GM23338 (cell line): ENCODE data around the gene POU3F1. TPM values are rescaled to one million over a fixed set of nuclear protein-coding genes. Genes with fewer than 3 reads are reported as not detected.

Experiments used
- ATAC-seq: fragments of 200-7000 bp; cut with Tn5 transposase; 3 replicates; pipeline ENCODE4 v1.9.1; 2020
- DNase-seq: peaks from one replicate; pipeline ENCODE4 v3.0.0-alpha.2; 2015; ENCODE audit warnings: low spot score
- H2AFZ ChIP-seq: fragments of 200-600 bp; sonication (generic); 2 replicates; pipeline ENCODE4 v1.8.0; 2016; ENCODE audit warnings: antibody characterized with exemption, mild to moderate bottlenecking, moderate library complexity
- H3F3A ChIP-seq: fragments of 200-600 bp; sonication (generic); replicated peaks from 2 replicates; pipeline ENCODE4 v1.8.0; 2017; ENCODE audit warnings: antibody characterized with exemption, mixed run types, low read depth
- H3K27ac ChIP-seq: fragments of 200-600 bp; sonication (generic); 2 replicates; pipeline ENCODE4 v1.6.1; 2016; ENCODE audit warnings: low read depth
- H3K27me3 ChIP-seq: fragments of 200-600 bp; sonication (generic); 2 replicates; pipeline ENCODE4 v1.8.0; 2016; ENCODE audit warnings: mild to moderate bottlenecking, mixed run types, moderate library complexity; ENCODE audit not compliant: insufficient read depth
- H3K36me3 ChIP-seq: fragments of 200-600 bp; sonication (generic); 2 replicates; pipeline ENCODE4 v1.8.0; 2016; ENCODE audit warnings: mild to moderate bottlenecking; ENCODE audit not compliant: insufficient read depth
- H3K4me1 ChIP-seq: fragments of 200-600 bp; sonication (generic); 2 replicates; pipeline ENCODE4 v1.8.0; 2016; ENCODE audit warnings: mild to moderate bottlenecking, moderate library complexity; ENCODE audit not compliant: insufficient read depth
- H3K4me2 ChIP-seq: fragments of 200-600 bp; sonication (generic); 2 replicates; pipeline ENCODE4 v1.7.1; 2017; ENCODE audit warnings: mixed run types
- H3K4me3 ChIP-seq: fragments of 200-600 bp; sonication (generic); 2 replicates; pipeline ENCODE4 v1.6.1; 2016; ENCODE audit warnings: mixed run types
- H3K79me2 ChIP-seq: fragments of 200-600 bp; sonication (generic); replicated peaks from 2 replicates; pipeline ENCODE4 v1.8.0; 2017; ENCODE audit warnings: mild to moderate bottlenecking; ENCODE audit not compliant: insufficient read depth
- H3K9me2 ChIP-seq: fragments of 200-600 bp; sonication (generic); 2 replicates; pipeline ENCODE4 v1.8.0; 2017; ENCODE audit not compliant: insufficient read depth
- H4K20me1 ChIP-seq: fragments of 200-600 bp; sonication (generic); replicated peaks from 2 replicates; pipeline ENCODE4 v1.8.0; 2017; ENCODE audit warnings: mild to moderate bottlenecking; ENCODE audit not compliant: insufficient read depth
- H3K27ac Mint-ChIP-seq: 2 replicates; pipeline ENCODE4 v1.8.0; 2020; ENCODE audit warnings: inconsistent platforms, mild to moderate bottlenecking, moderate library complexity, mixed read lengths
- H3K27me3 Mint-ChIP-seq: 3 replicates; pipeline ENCODE4 v1.8.0; 2022; ENCODE audit warnings: low read depth, mild to moderate bottlenecking, moderate library complexity, mixed read lengths, inconsistent platforms; ENCODE audit not compliant: insufficient read depth, poor library complexity
- H3K36me3 Mint-ChIP-seq: 3 replicates; pipeline ENCODE4 v1.8.0; 2021; ENCODE audit warnings: low read depth, mild to moderate bottlenecking, inconsistent platforms, moderate library complexity, mixed read lengths
- H3K4me1 Mint-ChIP-seq: 3 replicates; pipeline ENCODE4 v1.8.0; 2020; ENCODE audit warnings: mild to moderate bottlenecking, inconsistent platforms, mixed read lengths
- H3K4me3 Mint-ChIP-seq: 3 replicates; pipeline ENCODE4 v1.8.0; 2021; ENCODE audit warnings: moderate library complexity, mild to moderate bottlenecking, inconsistent platforms, mixed read lengths
- H3K9me3 Mint-ChIP-seq: 3 replicates; pipeline ENCODE4 v1.8.0; 2020; ENCODE audit warnings: moderate library complexity, mild to moderate bottlenecking, inconsistent platforms, mixed read lengths
- CTCF ChIP-seq, 2 experiments: fragments of 200-600 bp in 1 of 2; sonication (generic) in 1 of 2; conservative IDR thresholded peaks; 2 replicates each; pipeline versions ENCODE4 v1.5.1 to v1.6.1; 2016 to 2017; ENCODE audit warnings: antibody characterized with exemption in 2 of 2, low read depth in 2 of 2, mild to moderate bottlenecking in 2 of 2, moderate library complexity in 1 of 2
- ETS1 ChIP-seq: IDR thresholded peaks from 2 replicates; pipeline ENCODE4 v1.6.1; 2016; ENCODE audit warnings: antibody characterized with exemption
- REST ChIP-seq: IDR thresholded peaks from one replicate; pipeline ENCODE4 v1.6.1; 2018; ENCODE audit warnings: antibody characterized with exemption; ENCODE audit not compliant: unreplicated experiment
- ZNF114 ChIP-seq: fragments of 250-450 bp; sonication (Bioruptor Pico); IDR thresholded peaks from 2 replicates; pipeline ENCODE4 v1.5.0; 2020; ENCODE audit warnings: mild to moderate bottlenecking, moderate library complexity
- ZNF331 ChIP-seq: fragments of 250-450 bp; sonication (Bioruptor Pico); IDR thresholded peaks from 2 replicates; pipeline ENCODE4 v1.5.0; 2020; ENCODE audit warnings: low read depth, mild to moderate bottlenecking, moderate library complexity
- polyA plus RNA-seq: library from polyadenylated mRNA; unstranded; fragments of >200 nt; fragmentation: Nextera tagmentation; extraction: Ambion mirVana; gene quantifications from 2 replicates; pipeline ENCODE4 v1.2.1, GENCODE V29; 2016
- total RNA-seq: library from RNA; depleted of rRNA; stranded (reverse); fragments of >200 nt; shearing (Covaris generic); gene quantifications from 2 replicates; pipeline ENCODE4 v1.2.3, GENCODE V29; 2014

POU3F1 gene
- total and polyA plus RNA-seq, 2 experiments from 2014 or later, result 3.6 to 11.5 TPM

GRCh38 chr1:38041936-38042834, 4.4 kb downstream of the POU3F1 start:
- no peak overlapping the region for H3K27ac ChIP-seq
- peaks cover 33% of the 10 kb centered on the region for H3K4me1 Mint-ChIP-seq
- H3K4me1 ChIP-seq, result peaks cover 7% of the 10 kb centered on the region
- peaks cover 46% of the 10 kb centered on the region for H3K36me3 Mint-ChIP-seq
- H3K27me3 Mint-ChIP-seq, result peaks cover 24% of the 10 kb centered on the region
- H3K27ac Mint-ChIP-seq, result no peak overlapping the region
- H3K4me2 ChIP-seq, result no peak overlapping the region
- peak overlapping the region; percentile 92 for H3K4me3 Mint-ChIP-seq
- peaks cover 14% of the 10 kb centered on the region for H3K79me2 ChIP-seq
- ATAC-seq, result no peak
- H3K36me3 ChIP-seq, result no peaks in the 10 kb centered on the region
- 0 out of 2 replicates have a peak, but pooled peaks cover 3% of the 10 kb centered on the region for H3F3A ChIP-seq
- H3K4me3 ChIP-seq, result no peak overlapping the region
- no peak overlapping the region for H2AFZ ChIP-seq
- no peak for DNase-seq
- H3K9me2 ChIP-seq, result no peaks in the 10 kb centered on the region; the same call in 1 of the 2 replicates
- TF ChIP-seq CTCF (conservative IDR thresholded peaks at IDR 0.05; ENCODE audit: low read depth in 2 of 2), result no peak
- no peak for TF ChIP-seq ZNF114
- TF ChIP-seq ETS1, result no peak
- TF ChIP-seq REST, result no peak
- TF ChIP-seq ZNF331 (CRISPR knock-in tag), result no peak
- H3K27me3 ChIP-seq, result peaks cover 42% of the 10 kb centered on the region
- H3K9me3 Mint-ChIP-seq, result peaks cover 4% of the 10 kb centered on the region
- H4K20me1 ChIP-seq, result peaks cover 12% of the 10 kb centered on the region
